IPS-15b (cell line): ENCODE data around the gene SLC6A13.
A peak's percentile ranks its signal among the peaks of the same experiment; 100 is the strongest.
"Not testable (repeated sequence)": the region's sequence is repeated elsewhere in the genome, so short reads cannot be mapped to it uniquely, and the experiment has no call there.

Experiments used
- H3K27me3 ChIP-seq: one replicate; pipeline ENCODE4 v1.6.1; 2013; ENCODE audit warnings: low read length; ENCODE audit not compliant: control insufficient read depth, insufficient read depth
- H3K36me3 ChIP-seq: one replicate; pipeline ENCODE4 v1.6.1; 2013; ENCODE audit warnings: low read length; ENCODE audit not compliant: control insufficient read depth, insufficient read depth
- H3K4me1 ChIP-seq: one replicate; pipeline ENCODE4 v1.6.1; 2013; ENCODE audit warnings: mild to moderate bottlenecking, low read length; ENCODE audit not compliant: control insufficient read depth, insufficient read depth
- H3K4me3 ChIP-seq: one replicate; pipeline ENCODE4 v1.5.1; 2013; ENCODE audit warnings: low read depth, low read length
- H3K9ac ChIP-seq: one replicate; pipeline ENCODE4 v1.6.1; 2013; ENCODE audit warnings: low read depth, mild to moderate bottlenecking, low read length
- H3K9me3 ChIP-seq: one replicate; pipeline ENCODE4 v1.6.1; 2013; ENCODE audit warnings: mild to moderate bottlenecking, low read length; ENCODE audit not compliant: control insufficient read depth, insufficient read depth

Gene SLC6A13

GRCh38 chr12:220491-220890, 42.1 kb downstream of the SLC6A13 start:
- Histone ChIP-seq H3K9ac (no peak overlapping the region), H3K4me3 (no peak overlapping the region), H3K4me1 (no peaks in the 10 kb centered on the region), H3K36me3 (no peaks in the 10 kb centered on the region), H3K27me3 (peaks cover 5% of the 10 kb centered on the region), H3K9me3 (no peaks in the 10 kb centered on the region)

GRCh38 chr12:219891-220352, 42.7 kb downstream of the SLC6A13 start:
- Histone ChIP-seq H3K4me1 (no peaks in the 10 kb centered on the region), H3K4me3 (peak overlapping the region; percentile 26), H3K9ac (no peak overlapping the region), H3K27me3 (peaks cover 9% of the 10 kb centered on the region), H3K9me3 (no peaks in the 10 kb centered on the region), H3K36me3 (no peaks in the 10 kb centered on the region)

DNA sequence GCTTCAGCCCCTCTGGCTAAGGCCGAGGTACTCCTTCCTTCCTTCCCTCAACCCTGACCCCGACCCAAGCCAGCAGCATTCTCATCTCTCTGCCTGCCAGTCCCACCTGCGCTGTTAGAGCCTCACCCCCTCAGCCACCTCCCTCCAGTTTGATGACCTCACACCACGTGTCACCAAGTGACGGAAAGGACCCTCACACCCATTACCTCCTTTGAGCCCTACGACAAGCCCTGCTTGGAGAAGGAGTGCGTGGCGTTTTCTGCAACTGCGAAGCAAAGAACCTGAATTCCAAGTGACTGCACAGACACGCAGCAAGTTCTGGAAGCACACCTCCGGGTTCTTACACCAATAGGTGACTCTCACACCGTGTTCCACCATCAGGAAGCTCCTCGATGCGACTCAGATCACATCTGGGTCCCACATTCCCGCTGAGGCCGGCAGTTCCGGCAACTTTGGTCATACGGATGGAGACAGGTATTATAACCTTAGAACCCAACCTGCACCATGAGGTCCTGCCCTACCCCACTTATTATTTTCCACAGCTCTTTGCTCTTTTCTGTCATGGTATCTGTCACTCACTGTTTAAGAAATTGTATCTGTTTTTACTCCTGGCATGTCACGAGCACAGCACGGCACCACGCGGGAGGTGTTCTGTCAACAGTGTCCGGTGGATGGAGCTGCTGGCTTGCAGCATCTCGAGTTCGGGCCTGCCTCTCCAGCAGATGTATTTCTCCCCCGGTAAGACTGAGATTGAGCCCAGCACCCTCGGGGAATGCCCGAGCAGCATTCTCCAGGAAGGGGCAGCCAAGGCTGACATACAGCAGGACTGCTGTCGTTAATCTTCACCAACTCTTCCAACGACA, 43.7 kb downstream of the SLC6A13 start:
- H3K36me3 ChIP-seq, result no peaks in the 10 kb centered on the region
- H3K9ac ChIP-seq, result no peak overlapping the region
- H3K27me3 ChIP-seq, result peaks cover 17% of the 10 kb centered on the region
- H3K4me1 ChIP-seq, result no peaks in the 10 kb centered on the region
- no peak overlapping the region for H3K4me3 ChIP-seq
- no peaks in the 10 kb centered on the region for H3K9me3 ChIP-seq

DNA sequence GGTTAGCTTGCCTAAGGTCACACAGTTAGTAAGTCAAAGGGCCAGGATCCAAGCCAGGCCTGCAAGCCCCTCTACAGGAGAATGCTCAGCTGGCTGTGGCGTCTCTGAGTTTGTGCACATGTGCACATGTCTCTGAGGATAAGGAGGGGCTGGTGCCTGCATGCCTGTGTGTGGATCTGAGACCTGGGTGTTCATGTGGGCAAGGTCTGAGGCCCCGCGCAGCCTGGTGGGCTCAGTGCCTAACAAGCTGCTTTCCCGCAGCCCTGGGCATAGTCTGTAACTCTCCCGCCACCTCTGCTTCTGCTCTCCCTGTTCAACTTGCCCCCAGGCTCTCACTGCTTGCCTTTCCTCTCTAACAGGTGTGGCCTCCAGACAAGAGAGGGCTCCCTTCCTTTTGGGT, 44.4 kb downstream of the SLC6A13 start:
- Histone ChIP-seq H3K27me3 (peaks cover 25% of the 10 kb centered on the region), H3K4me3 (no peak overlapping the region), H3K4me1 (peaks cover 2% of the 10 kb centered on the region), H3K9ac (no peak overlapping the region), H3K36me3 (no peaks in the 10 kb centered on the region), H3K9me3 (no peaks in the 10 kb centered on the region)

DNA sequence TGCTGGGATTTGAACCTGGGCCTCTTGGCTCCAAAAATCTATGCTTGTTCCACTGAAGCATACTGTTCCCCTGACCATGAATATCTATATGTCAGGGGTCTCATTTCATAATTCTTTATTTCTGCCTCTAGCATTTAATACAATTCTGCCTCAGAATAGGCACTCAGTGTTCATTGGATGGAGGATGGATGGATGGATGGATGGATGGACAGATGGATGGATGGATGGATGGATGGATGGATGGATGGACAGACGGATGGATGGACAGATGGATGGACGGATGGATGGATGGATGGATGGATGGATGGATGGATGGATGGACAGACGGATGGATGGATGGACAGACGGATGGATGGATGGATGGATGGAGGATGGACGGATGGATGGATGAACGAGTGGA, 45.6 kb downstream of the SLC6A13 start:
- not testable (repeated sequence) for H3K4me3 ChIP-seq, H3K4me1 ChIP-seq, H3K9me3 ChIP-seq, H3K9ac ChIP-seq, H3K36me3 ChIP-seq
- peaks cover 35% of the 10 kb centered on the region for H3K27me3 ChIP-seq

DNA sequence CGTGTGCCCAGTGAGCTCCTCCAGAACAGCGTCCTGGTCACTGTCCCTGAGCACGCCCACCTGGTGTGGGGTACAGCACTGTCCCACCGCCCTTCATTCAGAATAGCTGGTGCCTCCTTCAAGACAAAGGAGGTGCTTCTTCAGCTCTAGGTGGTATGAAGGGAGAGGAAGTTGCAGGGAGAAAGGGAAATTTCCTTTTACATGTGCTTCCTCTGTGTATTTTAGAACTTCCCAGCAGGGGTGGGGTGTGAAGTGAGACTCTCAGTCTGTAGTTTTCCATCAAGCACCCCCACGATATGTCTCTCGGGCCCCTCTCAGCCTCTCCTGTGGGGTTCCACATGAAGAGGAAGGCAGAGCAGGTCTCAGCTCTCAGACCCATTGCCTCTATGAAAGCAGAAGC, 47.5 kb downstream of the SLC6A13 start:
- Histone ChIP-seq H3K9ac (no peak overlapping the region), H3K27me3 (peaks cover 54% of the 10 kb centered on the region), H3K4me1 (peaks cover 7% of the 10 kb centered on the region), H3K9me3 (no peaks in the 10 kb centered on the region), H3K4me3 (no peak overlapping the region), H3K36me3 (no peaks in the 10 kb centered on the region)

GRCh38 chr12:214003-214741, 48.5 kb downstream of the SLC6A13 start, which contains the start of gene SLC6A12:
TSS of gene SLC6A12 (minus strand) at chr12:214157. CDS start at chr12:209986, 4,171 bp downstream.
- no peak within 1 kb of the TSS for H3K9ac ChIP-seq
- no peak within 1 kb of the TSS for H3K4me3 ChIP-seq
- H3K36me3 ChIP-seq, result no peaks in the 10 kb centered on the region
- H3K4me1 ChIP-seq, result peaks cover 7% of the 10 kb centered on the region
- peaks cover 64% of the 10 kb centered on the region for H3K27me3 ChIP-seq
- H3K9me3 ChIP-seq, result no peaks in the 10 kb centered on the region

DNA sequence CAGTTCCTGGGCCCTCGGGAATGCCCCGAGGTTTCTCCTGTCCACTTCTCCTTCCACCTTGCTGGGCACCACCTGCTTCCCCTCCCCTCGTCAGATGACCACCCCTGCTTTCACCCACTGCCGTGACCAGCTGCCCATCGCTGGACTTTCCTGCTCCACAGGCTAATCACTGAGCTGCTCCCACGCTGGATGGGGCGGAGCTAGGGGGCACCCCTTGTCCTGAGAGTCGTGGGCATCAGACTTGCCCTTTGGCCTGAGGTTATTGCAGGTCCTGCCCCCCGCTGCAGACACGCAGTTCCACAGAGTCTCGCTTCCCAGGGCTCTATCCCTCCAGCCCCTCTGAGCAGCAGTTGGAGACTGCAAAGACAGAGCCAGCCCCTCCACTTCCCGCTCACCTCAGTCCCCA, 49.1 kb downstream of the SLC6A13 start:
- Histone ChIP-seq H3K9ac (no peak overlapping the region), H3K4me3 (no peak overlapping the region), H3K9me3 (no peaks in the 10 kb centered on the region), H3K4me1 (peaks cover 7% of the 10 kb centered on the region), H3K27me3 (peaks cover 67% of the 10 kb centered on the region), H3K36me3 (no peaks in the 10 kb centered on the region)

DNA sequence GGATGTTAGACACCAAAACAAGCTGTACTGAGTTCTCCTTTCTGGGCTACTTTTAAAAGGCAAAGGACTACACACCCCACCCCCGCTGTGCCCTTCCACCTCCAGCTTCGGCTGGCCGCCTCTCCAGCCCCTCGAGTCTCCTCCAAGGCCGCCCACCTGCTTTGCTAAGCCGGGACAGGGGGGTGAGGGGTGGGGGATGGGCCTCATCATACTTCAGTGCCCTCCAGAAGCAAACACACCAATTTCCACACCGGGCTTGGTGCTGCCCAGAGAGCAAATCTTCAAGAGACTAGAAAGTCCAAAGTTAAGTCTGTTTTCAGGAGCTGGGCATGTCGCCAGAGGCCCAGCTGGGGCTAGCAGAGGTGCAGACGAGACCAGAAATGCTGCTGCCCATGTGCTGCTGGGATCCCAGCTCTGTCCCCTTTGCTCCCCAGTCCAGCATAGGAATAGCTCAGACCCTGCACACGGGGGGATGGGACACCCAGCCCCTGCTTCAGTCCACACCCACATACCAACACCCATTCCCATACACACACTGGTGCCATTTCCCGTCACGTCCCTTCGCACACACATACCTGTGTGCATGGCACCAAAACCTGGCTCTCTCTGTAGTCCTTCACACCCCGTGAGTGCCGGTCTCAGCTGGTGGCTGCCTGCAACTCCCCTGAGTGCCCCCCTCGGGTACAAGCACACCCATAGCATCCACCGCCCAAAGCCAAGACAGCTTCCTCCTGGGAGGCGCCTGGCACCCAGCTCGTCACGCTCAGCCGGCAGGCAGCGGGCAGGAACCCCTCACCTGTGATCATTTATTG, 49.7 kb downstream of the SLC6A13 start:
- no peak overlapping the region for H3K9ac ChIP-seq
- no peaks in the 10 kb centered on the region for H3K9me3 ChIP-seq
- H3K4me3 ChIP-seq, result no peak overlapping the region
- peaks cover 70% of the 10 kb centered on the region for H3K27me3 ChIP-seq
- H3K4me1 ChIP-seq, result peaks cover 7% of the 10 kb centered on the region
- no peaks in the 10 kb centered on the region for H3K36me3 ChIP-seq

- peaks cover 7% of the 10 kb centered on the region for H3K4me1 ChIP-seq
- no peaks in the 10 kb centered on the region for H3K9me3 ChIP-seq
- no peaks in the 10 kb centered on the region for H3K36me3 ChIP-seq
- H3K4me3 ChIP-seq, result no peak overlapping the region
- H3K9ac ChIP-seq, result no peak overlapping the region
- H3K27me3 ChIP-seq, result peaks cover 71% of the 10 kb centered on the region
Observed at GRCh38 chr12:212415-212714, 50.3 kb downstream of the SLC6A13 start.

GRCh38 chr12:211639-212414, 50.8 kb downstream of the SLC6A13 start:
- peaks cover 75% of the 10 kb centered on the region for H3K27me3 ChIP-seq
- H3K9ac ChIP-seq, result no peak overlapping the region

More at GRCh38 chr12:211639-212414, 50.8 kb downstream of the SLC6A13 start:
- Histone ChIP-seq H3K4me3 (no peak overlapping the region), H3K4me1 (peaks cover 7% of the 10 kb centered on the region), H3K36me3 (no peaks in the 10 kb centered on the region), H3K9me3 (no peaks in the 10 kb centered on the region)
